ENCODE results near the gene CXXC5.

The CXXC5 gene

GRCh38 chr5:139662617-139663016 lies 14.5 kb downstream of the CXXC5 start:
- Mint-ChIP-seq H3K27ac (peak overlapping the region; percentile 67 to 97 (median 92)), H3K4me1 (peaks cover 63% of the 10 kb centered on the region), H3K4me3 (peak overlapping the region in 1 of 3 experiments; percentile 51), H3K36me3 (ENCODE audit: low read depth) (no peaks in the 10 kb centered on the region), H3K27me3 (ENCODE audit: low read depth) (no peaks in the 10 kb centered on the region), H3K9me3 (no peaks in the 10 kb centered on the region)
- TF ChIP-seq CTCF (IDR thresholded peaks at IDR 0.05; ENCODE audit: unreplicated experiment in 3 of 3): no peak

GRCh38 chr5:139663207-139664085 lies 15.3 kb downstream of the CXXC5 start:
- TF ChIP-seq CTCF (IDR thresholded peaks at IDR 0.05; ENCODE audit: unreplicated experiment in 3 of 3): no peak
- H3K36me3 Mint-ChIP-seq (ENCODE audit: low read depth): no peaks in the 10 kb centered on the region
- no peaks in the 10 kb centered on the region for H3K27me3 Mint-ChIP-seq (ENCODE audit: low read depth)
- H3K9me3 Mint-ChIP-seq: no peaks in the 10 kb centered on the region
- peak overlapping the region; percentile 51 to 92 (median 56) for H3K27ac Mint-ChIP-seq
- H3K4me1 Mint-ChIP-seq: peaks cover 62% of the 10 kb centered on the region
- H3K4me3 Mint-ChIP-seq: no peak overlapping the region

- no peaks in the 10 kb centered on the region for H3K27me3 Mint-ChIP-seq (ENCODE audit: low read depth)
- no peaks in the 10 kb centered on the region for H3K36me3 Mint-ChIP-seq (ENCODE audit: low read depth)
- no peak for TF ChIP-seq CTCF (IDR thresholded peaks at IDR 0.05; ENCODE audit: unreplicated experiment in 3 of 3)
- no peak overlapping the region for H3K4me3 Mint-ChIP-seq
- H3K27ac Mint-ChIP-seq: peak overlapping the region in 2 of 3 experiments; percentile 33 to 55
- peaks cover 62% of the 10 kb centered on the region for H3K4me1 Mint-ChIP-seq
- H3K9me3 Mint-ChIP-seq: no peaks in the 10 kb centered on the region
These were observed 16.0 kb downstream of the CXXC5 start for GRCh38 chr5:139664086-139664693.

- Mint-ChIP-seq H3K27ac (no peak overlapping the region), H3K36me3 (ENCODE audit: low read depth) (no peaks in the 10 kb centered on the region), H3K9me3 (no peaks in the 10 kb centered on the region), H3K4me1 (peaks cover 66% of the 10 kb centered on the region), H3K4me3 (no peak overlapping the region), H3K27me3 (ENCODE audit: low read depth) (no peaks in the 10 kb centered on the region)
- TF ChIP-seq CTCF (IDR thresholded peaks at IDR 0.05; ENCODE audit: unreplicated experiment in 3 of 3): no peak
These were observed 16.7 kb downstream of the CXXC5 start for GRCh38 chr5:139664727-139665351.

GRCh38 chr5:139665626-139666025 lies 17.5 kb downstream of the CXXC5 start:
- H3K4me3 Mint-ChIP-seq: no peak overlapping the region
- H3K36me3 Mint-ChIP-seq (ENCODE audit: low read depth): no peaks in the 10 kb centered on the region
- H3K27me3 Mint-ChIP-seq (ENCODE audit: low read depth): no peaks in the 10 kb centered on the region
- peaks cover 70% of the 10 kb centered on the region for H3K4me1 Mint-ChIP-seq
- no peaks in the 10 kb centered on the region for H3K9me3 Mint-ChIP-seq
- no peak for TF ChIP-seq CTCF (IDR thresholded peaks at IDR 0.05; ENCODE audit: unreplicated experiment in 3 of 3)
- peak overlapping the region; percentile 56 to 99 (median 78) for H3K27ac Mint-ChIP-seq
